SJCRH30 (cell line): ENCODE data around the gene UFSP2. TPM values are rescaled to one million over a fixed set of nuclear protein-coding genes. Genes with fewer than 3 reads are reported as not detected.

ENCODE experiments used
- DNase-seq, 2 experiments: peaks; one replicate each; pipeline ENCODE4 v3.0.0-alpha.2; 2015 to 2020
- H3K27ac ChIP-seq: fragments of 250-450 bp; sonication (Bioruptor Pico); 2 replicates; pipeline ENCODE4 v1.5.1; 2020; ENCODE audit warnings: mild to moderate bottlenecking, moderate library complexity
- H3K27me3 ChIP-seq: fragments of 250-450 bp; sonication (Bioruptor Pico); 2 replicates; pipeline ENCODE4 v1.5.1; 2020; ENCODE audit warnings: mild to moderate bottlenecking, moderate library complexity
- H3K36me3 ChIP-seq: fragments of 250-450 bp; sonication (Bioruptor Pico); 2 replicates; pipeline ENCODE4 v1.5.1; 2020; ENCODE audit warnings: mild to moderate bottlenecking, moderate library complexity
- H3K4me1 ChIP-seq: fragments of 250-450 bp; sonication (Bioruptor Pico); 2 replicates; pipeline ENCODE4 v1.5.1; 2020; ENCODE audit warnings: mild to moderate bottlenecking, moderate library complexity
- H3K4me3 ChIP-seq: fragments of 250-450 bp; sonication (Bioruptor Pico); 2 replicates; pipeline ENCODE4 v1.5.1; 2020; ENCODE audit warnings: mild to moderate bottlenecking, moderate library complexity
- H3K9me3 ChIP-seq: fragments of 250-450 bp; sonication (Bioruptor Pico); replicated peaks from 2 replicates; pipeline ENCODE4 v1.5.1; 2020; ENCODE audit warnings: mild to moderate bottlenecking, moderate library complexity
- total RNA-seq: library from RNA; depleted of rRNA; stranded (reverse); fragments of >200 nt; shearing (Covaris generic); gene quantifications from 2 replicates; pipeline ENCODE4 v1.2.3, GENCODE V29; 2014

Gene UFSP2
- total RNA-seq, 1 experiment from 2014 or later: 21.3 TPM

GRCh38 chr4:185457136-185457535, 31.4 kb upstream of the UFSP2 start:
- Histone ChIP-seq H3K36me3 (no peaks in the 10 kb centered on the region), H3K4me1 (no peaks in the 10 kb centered on the region), H3K4me3 (no peak overlapping the region), H3K9me3 (no peaks in the 10 kb centered on the region), H3K27ac (no peak overlapping the region), H3K27me3 (no peaks in the 10 kb centered on the region)
- peak in 1 of 2 experiments; percentile 9 for DNase-seq

GRCh38 chr4:185456131-185456530, 30.4 kb upstream of the UFSP2 start:
- DNase-seq: no peak
- Histone ChIP-seq H3K4me3 (no peak overlapping the region), H3K27ac (no peak overlapping the region), H3K27me3 (no peaks in the 10 kb centered on the region), H3K9me3 (no peaks in the 10 kb centered on the region), H3K36me3 (no peaks in the 10 kb centered on the region), H3K4me1 (no peaks in the 10 kb centered on the region)

GRCh38 chr4:185445209-185445608, 19.4 kb upstream of the UFSP2 start:
- H3K27me3 ChIP-seq: no peaks in the 10 kb centered on the region
- no peaks in the 10 kb centered on the region for H3K9me3 ChIP-seq

GRCh38 chr4:185441479-185441878, 15.7 kb upstream of the UFSP2 start:
- Histone ChIP-seq H3K27ac (no peak overlapping the region), H3K4me3 (no peak overlapping the region), H3K27me3 (no peaks in the 10 kb centered on the region), H3K36me3 (no peaks in the 10 kb centered on the region), H3K9me3 (no peaks in the 10 kb centered on the region), H3K4me1 (no peaks in the 10 kb centered on the region)
- no peak for DNase-seq

More at GRCh38 chr4:185445209-185445608, 19.4 kb upstream of the UFSP2 start:
- Histone ChIP-seq H3K4me3 (no peak overlapping the region), H3K27ac (no peak overlapping the region), H3K4me1 (no peaks in the 10 kb centered on the region), H3K36me3 (no peaks in the 10 kb centered on the region)
- no peak for DNase-seq

GRCh38 chr4:185437809-185438208, 12.0 kb upstream of the UFSP2 start:
- Histone ChIP-seq H3K4me1 (no peaks in the 10 kb centered on the region), H3K4me3 (no peak overlapping the region), H3K27me3 (no peaks in the 10 kb centered on the region), H3K9me3 (no peaks in the 10 kb centered on the region), H3K36me3 (no peaks in the 10 kb centered on the region), H3K27ac (no peak overlapping the region)
- DNase-seq: no peak

GRCh38 chr4:185435466-185435865, 9.7 kb upstream of the UFSP2 start:
- no peaks in the 10 kb centered on the region for H3K36me3 ChIP-seq
- H3K27ac ChIP-seq: no peak overlapping the region
- no peak for DNase-seq
- no peaks in the 10 kb centered on the region for H3K4me1 ChIP-seq
- no peaks in the 10 kb centered on the region for H3K27me3 ChIP-seq
- H3K9me3 ChIP-seq: no peaks in the 10 kb centered on the region
- no peak overlapping the region for H3K4me3 ChIP-seq

GRCh38 chr4:185429660-185430059, 3.9 kb upstream of the UFSP2 start:
- Histone ChIP-seq H3K9me3 (no peaks in the 10 kb centered on the region), H3K27me3 (no peaks in the 10 kb centered on the region)

GRCh38 chr4:185426960-185427688, 1.4 kb upstream of the UFSP2 start:
- no peak overlapping the region for H3K27ac ChIP-seq
- H3K36me3 ChIP-seq: no peaks in the 10 kb centered on the region
- H3K4me3 ChIP-seq: no peak overlapping the region
- H3K4me1 ChIP-seq: no peaks in the 10 kb centered on the region
- no peak for DNase-seq
- H3K9me3 ChIP-seq: no peaks in the 10 kb centered on the region
- no peaks in the 10 kb centered on the region for H3K27me3 ChIP-seq

More at GRCh38 chr4:185429660-185430059, 3.9 kb upstream of the UFSP2 start:
- Histone ChIP-seq H3K4me3 (no peak overlapping the region), H3K27ac (no peak overlapping the region), H3K4me1 (no peaks in the 10 kb centered on the region), H3K36me3 (no peaks in the 10 kb centered on the region)
- DNase-seq: no peak

- no peaks in the 10 kb centered on the region for H3K4me1 ChIP-seq
- H3K27me3 ChIP-seq: no peaks in the 10 kb centered on the region
- H3K36me3 ChIP-seq: no peaks in the 10 kb centered on the region
- H3K27ac ChIP-seq: peak overlapping the region; percentile 100
- H3K9me3 ChIP-seq: no peaks in the 10 kb centered on the region
- H3K4me3 ChIP-seq: peak overlapping the region; percentile 82
- DNase-seq: no peak
These were observed 688 bp downstream of the UFSP2 start for GRCh38 chr4:185424905-185425646.

- Histone ChIP-seq H3K27me3 (no peaks in the 10 kb centered on the region), H3K4me1 (no peaks in the 10 kb centered on the region), H3K36me3 (no peaks in the 10 kb centered on the region), H3K4me3 (no peak overlapping the region), H3K9me3 (no peaks in the 10 kb centered on the region), H3K27ac (no peak overlapping the region)
- DNase-seq: no peak
These were observed 4.2 kb downstream of the UFSP2 start for GRCh38 chr4:185421366-185422124.

- no peak overlapping the region for H3K4me3 ChIP-seq
- DNase-seq: no peak
- H3K36me3 ChIP-seq: no peaks in the 10 kb centered on the region; the same call in 1 of the 2 replicates
- H3K27ac ChIP-seq: no peak overlapping the region
- H3K9me3 ChIP-seq: no peaks in the 10 kb centered on the region
- no peaks in the 10 kb centered on the region for H3K27me3 ChIP-seq
- H3K4me1 ChIP-seq: no peaks in the 10 kb centered on the region
These were observed 8.8 kb downstream of the UFSP2 start for GRCh38 chr4:185416955-185417354.

GRCh38 chr4:185412412-185412811, 13.4 kb downstream of the UFSP2 start:
- H3K9me3 ChIP-seq: no peaks in the 10 kb centered on the region
- H3K36me3 ChIP-seq: no peaks in the 10 kb centered on the region; the same call in 1 of the 2 replicates
- DNase-seq: no peak
- H3K27me3 ChIP-seq: no peaks in the 10 kb centered on the region
- H3K4me3 ChIP-seq: no peak overlapping the region
- H3K4me1 ChIP-seq: no peaks in the 10 kb centered on the region
- no peak overlapping the region for H3K27ac ChIP-seq

GRCh38 chr4:185411849-185412248, 13.9 kb downstream of the UFSP2 start:
- no peak for DNase-seq
- H3K36me3 ChIP-seq: no peaks in the 10 kb centered on the region; the same call in 1 of the 2 replicates
- H3K4me3 ChIP-seq: no peak overlapping the region
- no peak overlapping the region for H3K27ac ChIP-seq
- H3K9me3 ChIP-seq: no peaks in the 10 kb centered on the region
- H3K4me1 ChIP-seq: no peaks in the 10 kb centered on the region
- H3K27me3 ChIP-seq: no peaks in the 10 kb centered on the region

- DNase-seq: no peak
- H3K27ac ChIP-seq: no peak overlapping the region
- no peaks in the 10 kb centered on the region for H3K9me3 ChIP-seq
- no peaks in the 10 kb centered on the region for H3K36me3 ChIP-seq
- H3K27me3 ChIP-seq: no peaks in the 10 kb centered on the region
- H3K4me1 ChIP-seq: no peaks in the 10 kb centered on the region
- H3K4me3 ChIP-seq: no peak overlapping the region
These were observed 17.3 kb downstream of the UFSP2 start for GRCh38 chr4:185408432-185408831.
